Keratinocyte (primary cell): ENCODE measurements around the gene DNAJC22.

Source experiments
- EZH2 ChIP-seq: IDR thresholded peaks from one replicate; pipeline ENCODE4 v1.6.1; 2012; ENCODE audit warnings: inconsistent platforms, mild to moderate bottlenecking, low read length, moderate library complexity
- TF ChIP-seq, protein P1 (sequence below), 3 experiments: IDR thresholded peaks in 1 of 3; conservative IDR thresholded peaks in 1 of 3; optimal IDR thresholded peaks in 1 of 3; 2 replicates in 2 of 3; 3 replicates in 1 of 3; pipeline versions ENCODE3 to v1.5.1; 2011; ENCODE audit warnings: low read length in 3 of 3, mild to moderate bottlenecking in 3 of 3, moderate library complexity in 2 of 3, control low read depth in 1 of 3, inconsistent platforms in 1 of 3; ENCODE audit not compliant: insufficient read depth in 2 of 3; ENCODE audit errors: extremely low read depth in 1 of 3

DNA sequence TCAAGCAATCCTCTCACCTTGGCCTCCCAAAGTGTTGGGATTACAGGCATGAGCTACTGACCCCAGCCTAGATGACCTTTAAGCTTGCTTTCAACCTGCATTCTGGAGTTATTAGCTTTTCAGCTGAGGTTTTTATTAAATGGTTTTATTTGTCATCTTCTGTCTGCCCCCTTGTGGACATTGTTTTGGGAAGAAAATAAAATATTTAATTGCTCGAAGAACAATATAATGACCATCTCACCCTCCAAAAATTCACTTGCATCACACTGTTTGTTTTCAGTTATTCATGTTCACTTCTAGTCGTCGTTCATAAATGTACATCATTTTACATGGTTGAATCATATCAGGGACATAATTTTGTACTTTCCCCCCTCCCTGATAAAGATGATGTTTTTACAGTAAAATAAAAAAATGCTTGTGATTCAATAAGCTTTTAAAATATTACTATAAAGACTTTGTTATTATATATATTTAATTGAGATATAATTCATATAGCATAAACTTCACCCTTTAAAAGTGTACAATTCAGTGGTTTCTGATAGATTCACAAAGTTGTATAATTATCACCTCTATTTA lies 10.5 kb downstream of the DNAJC22 start:
- TF ChIP-seq, protein P1, sequence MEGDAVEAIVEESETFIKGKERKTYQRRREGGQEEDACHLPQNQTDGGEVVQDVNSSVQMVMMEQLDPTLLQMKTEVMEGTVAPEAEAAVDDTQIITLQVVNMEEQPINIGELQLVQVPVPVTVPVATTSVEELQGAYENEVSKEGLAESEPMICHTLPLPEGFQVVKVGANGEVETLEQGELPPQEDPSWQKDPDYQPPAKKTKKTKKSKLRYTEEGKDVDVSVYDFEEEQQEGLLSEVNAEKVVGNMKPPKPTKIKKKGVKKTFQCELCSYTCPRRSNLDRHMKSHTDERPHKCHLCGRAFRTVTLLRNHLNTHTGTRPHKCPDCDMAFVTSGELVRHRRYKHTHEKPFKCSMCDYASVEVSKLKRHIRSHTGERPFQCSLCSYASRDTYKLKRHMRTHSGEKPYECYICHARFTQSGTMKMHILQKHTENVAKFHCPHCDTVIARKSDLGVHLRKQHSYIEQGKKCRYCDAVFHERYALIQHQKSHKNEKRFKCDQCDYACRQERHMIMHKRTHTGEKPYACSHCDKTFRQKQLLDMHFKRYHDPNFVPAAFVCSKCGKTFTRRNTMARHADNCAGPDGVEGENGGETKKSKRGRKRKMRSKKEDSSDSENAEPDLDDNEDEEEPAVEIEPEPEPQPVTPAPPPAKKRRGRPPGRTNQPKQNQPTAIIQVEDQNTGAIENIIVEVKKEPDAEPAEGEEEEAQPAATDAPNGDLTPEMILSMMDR (optimal IDR thresholded peaks at IDR 0.05 in 1 of 3, IDR thresholded peaks at IDR 0.05 in 1 of 3, conservative IDR thresholded peaks at IDR 0.05 in 1 of 3; ENCODE audit: extremely low read depth in 1 of 3, insufficient read depth in 2 of 3, low read length in 3 of 3), result peak in 2 of 3 experiments; percentile 9 to 28
- no peak for TF ChIP-seq EZH2
